ENCODE results near the gene ITGA11.

Gene ITGA11

DNA sequence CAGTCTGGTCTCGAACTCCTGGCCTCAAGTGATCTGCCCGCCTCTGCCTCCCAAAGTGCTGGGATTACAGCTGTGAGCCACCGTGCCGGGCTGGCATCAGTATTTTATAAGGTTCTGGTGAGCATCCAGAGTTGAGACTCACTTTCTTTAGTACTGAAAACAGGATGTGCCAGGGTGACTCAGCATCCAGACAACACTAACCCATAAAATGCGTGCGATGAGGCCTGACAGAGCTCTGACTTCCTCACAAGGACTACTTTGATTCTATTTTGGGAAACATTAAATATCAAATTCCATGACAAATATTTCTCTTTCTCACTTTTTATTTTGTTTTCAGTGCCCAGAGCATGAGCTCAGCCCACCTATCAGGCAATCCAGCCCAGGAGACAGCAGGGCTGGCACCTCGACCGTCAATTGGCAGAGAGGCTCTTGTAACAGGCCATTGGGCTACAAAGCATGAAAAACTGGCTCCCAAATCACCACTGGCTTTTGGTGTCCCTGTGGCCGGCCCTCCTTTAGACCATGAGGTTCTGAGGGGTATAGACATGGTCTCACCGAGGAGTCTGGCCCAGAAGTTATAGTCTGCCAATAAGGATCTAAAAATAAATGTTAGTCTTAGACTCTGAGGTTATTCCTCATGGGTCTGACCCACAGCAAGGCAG is 79.4 kb downstream of the ITGA11 start:
- DNase-seq (ENCODE audit: low read depth in 2 of 2): peak in 1 of 2 donors; percentile 14

DNA sequence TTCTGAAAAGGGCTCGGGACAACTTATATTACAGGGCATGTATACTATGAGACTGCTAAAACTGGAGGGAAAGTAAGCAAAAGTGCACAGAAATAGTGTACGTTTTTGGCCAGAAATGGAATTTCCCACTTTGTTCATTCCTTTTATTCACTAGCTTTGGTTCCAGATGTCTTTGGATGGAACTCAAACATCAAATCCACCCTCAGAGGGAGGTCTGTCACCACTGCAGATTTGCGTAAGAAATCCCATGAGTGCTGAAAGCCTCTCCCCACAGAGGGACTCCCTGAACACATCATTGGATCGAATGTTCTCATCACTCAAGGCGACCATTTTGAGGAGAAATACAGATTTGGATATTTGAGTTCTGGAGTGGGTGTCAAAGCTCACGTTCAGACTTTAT is 82.8 kb downstream of the ITGA11 start:
- DNase-seq (ENCODE audit: low read depth in 2 of 2): no peak

DNA sequence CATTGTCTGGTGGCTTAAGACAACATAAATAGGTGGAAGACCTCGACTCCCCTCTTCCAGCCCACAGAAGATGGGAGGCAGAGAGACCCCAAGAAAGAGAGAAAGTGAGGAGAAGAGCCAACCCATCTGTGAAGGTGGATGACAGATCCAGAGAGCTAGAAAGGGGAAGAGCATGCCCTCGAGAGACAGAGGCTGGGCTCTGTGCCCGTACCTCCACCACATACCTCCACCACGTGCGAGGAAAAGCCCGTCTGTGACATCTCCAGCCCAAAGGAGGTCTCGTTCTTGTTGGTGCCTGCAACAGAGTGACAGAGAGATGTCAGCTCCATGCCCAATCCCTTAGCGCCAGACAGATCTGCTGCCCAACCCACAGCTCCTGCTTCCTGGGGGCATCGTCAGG is 83.4 kb downstream of the ITGA11 start:
- no peak for DNase-seq (ENCODE audit: low read depth in 2 of 2)

DNA sequence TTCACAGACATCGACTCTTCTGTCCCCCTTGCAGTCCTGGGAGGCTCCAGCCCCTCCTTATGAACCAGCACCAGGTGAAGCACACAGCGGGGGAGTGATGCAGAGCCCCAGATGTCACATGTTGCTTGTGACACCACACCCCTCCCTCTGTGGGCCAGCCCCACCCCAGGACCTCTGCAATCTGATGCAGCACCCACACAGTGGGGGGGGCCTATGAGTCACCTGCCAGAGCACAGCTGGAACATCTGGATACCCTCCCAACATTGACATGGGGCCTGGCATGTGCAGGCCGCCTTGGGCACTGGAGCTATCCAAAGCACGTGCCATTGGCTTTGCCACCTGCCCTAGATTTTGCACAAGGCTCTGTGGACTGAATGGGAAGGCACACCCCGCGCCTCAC is 83.9 kb downstream of the ITGA11 start:
- DNase-seq (ENCODE audit: low read depth in 2 of 2): no peak

DNA sequence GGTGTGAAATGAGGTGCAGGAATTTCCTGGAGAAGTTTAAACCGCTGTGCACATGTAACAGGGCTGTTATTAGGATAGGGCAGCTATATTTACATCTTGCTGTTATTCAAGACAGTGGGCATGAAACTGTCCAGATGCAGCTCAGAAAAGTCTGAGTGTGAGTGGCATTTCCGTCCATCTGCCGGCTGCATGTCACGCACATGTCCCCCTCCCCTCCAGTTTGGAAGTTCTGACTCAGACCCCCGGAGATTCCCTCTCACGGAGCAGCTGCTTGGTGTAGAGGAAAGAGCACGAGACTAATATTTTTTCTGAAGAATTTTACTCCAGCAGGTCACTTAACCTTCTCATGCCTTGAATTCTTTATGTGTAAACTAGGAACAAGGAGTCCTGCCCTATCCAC is 84.6 kb downstream of the ITGA11 start:
- no peak for DNase-seq (ENCODE audit: low read depth in 2 of 2)

DNA sequence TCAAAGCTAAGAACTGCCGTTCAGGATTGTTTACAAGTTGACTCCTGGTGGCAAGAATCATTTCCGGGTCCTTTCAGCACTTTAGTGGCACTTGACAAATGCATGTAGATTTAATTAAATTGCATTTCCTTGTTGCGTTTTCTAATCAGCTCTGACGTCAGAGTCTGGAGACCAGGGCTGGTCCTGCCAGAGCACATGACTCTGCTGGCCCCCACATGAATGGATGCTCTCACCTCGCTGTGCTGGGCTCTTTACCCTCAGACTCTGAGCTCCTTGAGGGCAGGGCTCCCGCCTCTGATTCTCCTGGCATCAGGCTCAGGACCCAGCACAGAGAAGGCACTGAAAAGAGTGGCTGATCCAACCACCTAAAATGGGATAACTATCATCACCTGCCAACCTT is 85.0 kb downstream of the ITGA11 start:
- DNase-seq (ENCODE audit: low read depth in 2 of 2): no peak

DNA sequence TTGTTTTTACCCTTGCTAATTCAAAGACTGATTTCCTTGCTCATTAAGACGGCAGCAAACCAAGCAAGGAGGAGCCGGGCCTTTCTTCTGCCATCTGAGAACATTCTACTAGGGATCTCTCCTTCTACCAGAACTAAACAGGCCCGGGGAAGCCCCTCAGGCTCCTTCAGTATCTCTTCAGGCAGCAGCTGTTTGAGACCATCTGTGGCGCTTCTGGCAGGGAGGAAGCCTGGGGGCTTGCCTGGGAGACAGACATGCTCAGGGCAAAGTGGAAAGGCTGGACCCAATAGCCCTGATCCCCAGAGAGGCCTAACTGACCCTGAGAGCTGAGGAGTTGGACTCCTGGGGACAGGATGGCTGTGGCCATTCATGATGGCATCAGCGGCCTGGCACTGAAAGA is 86.5 kb downstream of the ITGA11 start:
- DNase-seq (ENCODE audit: low read depth in 2 of 2): no peak

DNA sequence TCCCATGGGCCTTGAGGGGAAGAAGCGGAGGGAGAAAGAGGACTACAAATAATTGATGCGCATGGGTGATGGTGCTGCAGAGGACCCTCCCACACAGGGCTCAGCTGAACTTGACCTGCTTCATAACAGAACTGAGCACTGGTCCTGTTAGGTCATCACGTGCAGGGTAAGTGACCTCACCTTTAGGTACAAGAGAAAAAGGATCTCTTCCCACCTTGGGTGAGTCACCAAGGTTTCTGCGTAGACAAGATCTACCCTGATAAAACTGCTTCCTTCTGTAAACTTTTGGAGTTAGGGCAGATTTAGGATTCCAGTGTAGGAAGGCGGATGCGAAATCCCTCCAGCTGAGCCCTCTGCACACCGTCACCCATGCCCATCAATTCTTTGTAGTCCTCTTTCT is 87.4 kb downstream of the ITGA11 start:
- no peak for DNase-seq (ENCODE audit: low read depth in 2 of 2)

DNA sequence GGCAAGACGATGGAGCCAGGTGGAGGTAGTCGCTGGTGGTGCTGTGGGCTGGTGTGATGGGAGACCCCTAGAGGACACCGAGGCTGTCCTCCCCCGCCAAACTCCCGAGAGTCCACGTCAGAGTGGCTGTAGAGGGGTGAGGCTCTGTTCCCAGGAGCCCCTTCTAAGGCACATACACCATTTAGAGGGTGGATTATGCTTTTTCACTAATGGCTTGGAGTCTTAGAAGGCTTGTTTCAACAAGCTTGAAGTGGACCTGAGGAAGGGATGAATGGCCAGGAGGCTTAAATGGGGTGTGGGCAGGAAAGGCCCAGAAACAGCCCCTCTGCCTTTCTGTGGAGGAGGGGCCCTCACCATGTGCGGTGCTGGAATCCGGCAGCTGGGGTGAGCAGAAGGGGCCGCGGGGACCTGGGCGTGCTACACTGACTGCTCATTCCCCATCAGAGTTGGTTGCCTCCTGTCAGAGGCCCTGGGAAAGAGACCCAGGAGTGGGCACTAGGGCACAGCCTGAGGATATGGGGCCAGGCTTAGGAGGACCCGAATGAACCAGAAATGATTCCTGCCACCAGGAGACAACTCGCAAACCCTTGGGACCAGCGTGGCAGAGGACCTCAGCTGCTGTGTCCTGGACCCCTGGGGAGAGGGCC is 88.3 kb downstream of the ITGA11 start:
- no peak for DNase-seq (ENCODE audit: low read depth in 2 of 2)

DNA sequence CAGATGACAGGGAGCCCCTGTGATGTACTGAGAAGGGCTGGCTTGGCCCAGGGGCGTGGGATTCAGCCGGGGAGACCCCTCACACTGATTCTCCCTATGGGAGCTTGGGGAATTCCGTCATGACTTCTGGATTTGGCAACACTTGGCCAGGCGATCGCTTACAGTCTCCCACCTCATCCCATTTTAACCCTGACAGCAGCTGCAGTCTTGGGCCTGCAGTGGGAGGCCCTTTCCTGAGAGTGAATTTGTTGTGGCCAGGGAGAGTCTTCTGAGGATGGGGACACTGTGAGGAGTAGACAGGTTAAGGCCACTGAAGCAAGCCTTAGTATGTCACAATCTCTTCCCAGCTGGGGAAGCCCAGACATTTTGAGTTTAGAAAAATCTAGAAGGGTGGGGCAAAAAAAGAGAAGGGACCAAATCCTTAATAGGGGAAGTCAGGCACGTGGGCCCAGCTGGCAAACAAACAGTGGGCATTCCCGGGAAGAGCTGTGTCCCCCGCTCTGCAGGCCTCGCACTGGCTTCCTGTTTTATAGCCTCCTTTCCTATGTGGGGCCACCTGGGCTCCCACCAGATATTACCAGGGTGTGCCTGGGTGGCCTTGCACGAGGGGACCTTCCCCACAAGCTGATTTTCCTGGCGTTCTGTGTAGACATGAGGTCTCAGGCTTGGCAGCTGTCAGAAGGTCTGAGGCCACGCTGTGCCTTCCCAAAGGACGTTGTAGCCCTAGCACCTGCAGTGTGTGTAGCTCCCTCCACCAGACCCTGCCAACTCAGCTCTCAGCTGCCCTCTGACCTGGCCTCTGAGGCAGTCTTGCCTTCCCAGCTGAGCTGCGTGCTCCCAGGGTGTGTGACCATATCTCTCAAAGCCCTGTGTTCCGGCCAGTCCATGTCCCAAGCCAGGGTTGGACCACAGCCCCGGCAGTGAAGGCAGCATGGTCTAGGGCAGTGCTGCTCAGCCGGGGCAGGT is 89.9 kb downstream of the ITGA11 start:
- no peak for DNase-seq (ENCODE audit: low read depth in 2 of 2)

DNA sequence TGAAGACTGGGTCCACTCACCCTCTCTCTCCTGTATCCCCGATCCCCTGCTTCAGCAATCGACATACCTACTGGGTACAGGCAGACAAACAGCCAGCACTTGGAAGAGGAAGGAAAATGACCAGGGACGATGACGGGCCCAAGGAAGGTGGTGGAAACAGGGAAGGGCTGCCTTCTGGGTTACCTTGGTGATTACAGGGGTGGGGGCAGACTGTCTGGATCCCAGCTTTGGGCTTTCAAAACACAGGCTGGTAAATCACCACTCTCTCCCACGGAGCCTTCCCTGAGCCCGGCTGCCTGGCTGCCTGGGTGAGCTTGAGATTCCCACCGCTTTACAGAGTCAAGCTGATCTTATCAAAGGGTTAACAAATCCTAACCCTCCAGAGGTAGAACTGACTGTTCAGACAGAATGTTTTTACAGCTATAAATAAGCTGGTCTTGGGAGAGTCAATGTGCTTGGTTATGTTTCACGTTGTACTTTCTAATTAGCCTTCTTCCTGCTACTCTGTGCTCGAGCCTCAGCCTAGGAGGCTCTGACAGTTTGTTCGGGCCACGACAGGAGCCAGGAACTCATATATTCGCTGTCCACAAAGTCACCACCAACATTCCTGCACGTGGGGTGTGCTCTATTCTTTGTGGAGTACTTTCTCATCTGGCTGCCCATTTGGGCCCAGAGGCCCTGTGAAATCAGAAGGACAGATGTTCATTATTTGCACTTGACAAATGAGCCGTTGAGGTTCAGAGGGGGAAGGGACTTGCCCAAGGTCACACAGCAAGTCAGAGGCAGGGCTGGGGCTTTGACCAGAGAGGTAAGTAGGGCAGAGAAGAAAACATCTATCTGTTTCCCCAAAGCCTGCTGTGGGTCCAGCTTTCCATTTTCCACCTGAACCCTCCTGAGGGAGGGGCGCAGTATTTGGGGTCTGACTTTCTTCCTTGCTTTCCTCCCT is 91.0 kb downstream of the ITGA11 start:
- no peak for DNase-seq (ENCODE audit: low read depth in 2 of 2)

DNA sequence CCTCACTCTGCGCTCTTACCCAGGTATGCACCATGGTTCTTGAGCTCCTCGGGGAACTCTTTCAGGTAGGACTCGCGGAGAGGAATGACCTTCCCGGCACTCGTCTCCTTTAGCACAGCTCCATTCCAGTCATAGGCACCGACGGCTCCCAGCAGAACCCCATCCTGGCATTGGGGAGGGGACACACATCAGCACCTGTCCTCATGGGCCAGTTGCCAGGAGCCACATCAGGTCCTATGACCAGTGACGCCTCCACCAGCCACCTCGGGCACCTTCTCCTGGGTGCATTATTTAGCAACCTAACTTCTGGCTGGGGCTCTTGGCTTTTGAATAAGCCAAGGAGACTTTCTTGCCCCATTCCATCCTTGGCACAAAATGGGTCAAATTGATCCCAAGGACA is 92.5 kb downstream of the ITGA11 start:
- DNase-seq (ENCODE audit: low read depth in 2 of 2): no peak

DNA sequence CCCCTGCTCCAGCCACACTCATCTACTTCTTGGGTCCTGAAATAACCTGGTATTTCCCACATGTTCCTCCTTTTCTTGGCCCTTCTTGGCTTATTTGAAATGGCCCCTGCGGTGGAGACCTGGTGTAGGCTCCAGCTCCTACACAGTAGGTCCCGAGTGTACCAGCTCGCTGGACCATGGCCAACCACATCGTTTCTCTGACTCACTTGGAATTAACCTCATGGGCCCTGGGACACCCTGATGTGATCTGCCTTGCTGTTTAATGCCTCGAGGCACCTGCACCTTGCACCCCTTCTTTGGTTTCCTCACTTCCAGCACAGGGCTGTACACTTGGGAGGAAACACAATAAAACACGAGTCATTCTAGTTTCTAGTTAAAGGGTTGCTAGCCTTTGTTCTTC is 94.1 kb downstream of the ITGA11 start:
- no peak for DNase-seq (ENCODE audit: low read depth in 2 of 2)

DNA sequence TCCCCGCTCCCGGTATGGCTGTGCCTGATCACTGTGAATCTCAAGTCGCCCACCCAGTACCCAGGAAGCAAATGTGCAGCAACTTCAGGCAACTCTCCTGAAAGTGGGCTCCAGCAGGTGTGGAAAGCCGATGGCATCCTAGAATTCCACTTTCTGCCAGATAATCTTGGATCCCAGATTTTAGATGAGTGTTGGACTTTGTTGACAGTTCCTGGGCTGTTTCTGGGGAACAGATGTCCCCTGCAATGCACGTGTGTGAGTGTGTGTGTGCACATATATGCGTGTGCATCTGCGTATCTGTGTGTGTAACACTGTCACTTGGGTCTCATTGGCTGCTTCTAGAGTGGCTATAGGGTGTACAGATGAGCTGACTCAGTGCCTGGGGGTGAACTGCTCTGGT is 95.4 kb downstream of the ITGA11 start:
- DNase-seq (ENCODE audit: low read depth in 2 of 2): no peak

DNA sequence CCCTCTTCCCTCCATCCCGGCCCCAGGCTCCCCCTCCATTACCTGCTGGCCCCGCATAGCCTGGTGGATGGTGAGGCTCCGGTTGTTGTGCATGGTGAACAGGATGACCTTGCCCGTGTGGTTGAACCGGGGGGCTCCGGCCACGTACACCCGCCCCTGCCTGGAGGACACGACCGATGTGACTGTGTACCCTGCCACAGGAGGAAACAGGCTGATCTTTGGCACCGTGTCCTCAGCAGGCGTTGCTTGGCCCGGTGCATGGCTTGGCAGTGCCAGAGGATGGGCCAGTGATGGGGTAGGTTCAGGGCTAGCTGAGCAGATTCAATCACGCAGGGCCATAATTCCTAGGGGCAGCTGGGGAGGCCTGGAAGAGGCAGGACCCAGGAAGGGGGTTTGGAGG is 96.3 kb downstream of the ITGA11 start:
- DNase-seq (ENCODE audit: low read depth in 2 of 2): no peak

DNA sequence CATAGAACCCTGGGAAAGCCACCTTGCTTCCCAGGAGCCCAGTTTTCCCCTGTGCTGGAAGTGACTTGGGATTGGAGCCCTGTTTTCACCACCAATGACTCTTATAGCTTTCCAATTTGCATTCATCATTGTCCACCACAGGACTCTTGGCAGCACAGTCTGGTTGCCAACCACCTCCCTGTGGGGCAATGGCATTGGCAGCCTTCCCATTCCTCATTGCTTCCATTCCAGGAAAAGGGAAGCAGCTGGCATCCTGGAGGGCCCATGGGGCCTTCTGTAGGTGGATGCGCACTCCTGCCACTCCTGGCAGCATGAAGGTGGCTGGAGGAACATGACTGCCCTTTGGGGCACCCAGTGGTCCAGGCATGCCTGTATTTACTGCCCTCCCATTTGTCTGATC is 96.7 kb downstream of the ITGA11 start:
- DNase-seq (ENCODE audit: low read depth in 2 of 2): no peak

DNA sequence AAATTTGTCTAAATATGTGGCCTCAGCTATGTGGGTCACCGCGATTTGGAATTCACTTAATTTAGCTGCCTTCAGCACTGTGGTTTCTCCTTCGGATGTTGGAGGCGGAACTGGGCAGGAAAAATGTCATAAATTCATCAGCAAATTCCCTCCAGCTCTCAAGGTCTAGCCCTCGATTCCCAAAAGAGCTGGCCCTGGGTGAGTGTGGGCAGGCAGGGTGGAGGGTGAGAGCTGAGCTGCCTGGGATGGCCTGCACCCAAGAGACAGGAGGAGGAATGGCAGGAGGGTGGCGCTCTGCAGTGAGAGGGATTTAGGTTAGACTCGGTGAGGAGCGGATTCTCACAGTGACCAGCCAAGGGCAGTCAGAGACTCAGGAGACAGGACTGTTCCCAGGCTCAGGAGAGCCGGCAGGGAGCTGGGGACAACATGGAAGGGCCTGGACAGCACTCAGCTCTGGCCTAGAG is 97.3 kb downstream of the ITGA11 start:
- no peak for DNase-seq (ENCODE audit: low read depth in 2 of 2)

DNA sequence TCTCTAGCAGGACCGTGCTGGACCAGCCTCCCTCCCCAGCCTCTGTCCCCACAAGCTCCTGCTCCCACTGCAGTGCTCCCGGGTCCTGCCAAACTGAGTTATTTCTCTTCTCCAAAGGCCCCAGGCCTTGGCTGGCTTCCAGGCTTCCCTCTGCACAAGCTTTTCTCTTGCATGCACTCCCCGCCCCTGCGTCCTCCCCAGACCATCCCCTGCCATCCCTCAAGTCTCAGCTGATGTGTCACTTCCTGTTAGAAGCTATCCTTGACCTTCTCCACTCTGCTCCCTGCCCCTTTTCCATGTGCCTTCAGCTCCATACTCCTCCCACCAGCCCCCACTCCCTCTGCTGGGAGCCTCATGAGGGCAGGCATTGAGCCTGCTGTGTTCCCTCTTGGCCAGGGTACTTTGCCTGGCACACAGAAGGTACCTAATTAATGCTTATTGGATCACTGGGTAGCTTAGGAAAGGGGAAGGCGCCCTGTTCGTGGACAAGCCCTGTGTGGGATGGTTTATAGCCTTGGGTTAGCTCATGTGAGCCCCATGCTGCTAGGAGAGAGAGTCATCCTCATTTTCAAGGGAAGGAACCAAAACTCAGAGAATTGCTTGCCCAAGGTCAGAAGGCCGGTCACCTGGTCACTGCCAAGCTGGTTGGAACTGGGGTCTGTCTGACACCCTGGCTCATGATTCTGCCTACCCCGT is 98.0 kb downstream of the ITGA11 start:
- no peak for DNase-seq (ENCODE audit: low read depth in 2 of 2)

DNA sequence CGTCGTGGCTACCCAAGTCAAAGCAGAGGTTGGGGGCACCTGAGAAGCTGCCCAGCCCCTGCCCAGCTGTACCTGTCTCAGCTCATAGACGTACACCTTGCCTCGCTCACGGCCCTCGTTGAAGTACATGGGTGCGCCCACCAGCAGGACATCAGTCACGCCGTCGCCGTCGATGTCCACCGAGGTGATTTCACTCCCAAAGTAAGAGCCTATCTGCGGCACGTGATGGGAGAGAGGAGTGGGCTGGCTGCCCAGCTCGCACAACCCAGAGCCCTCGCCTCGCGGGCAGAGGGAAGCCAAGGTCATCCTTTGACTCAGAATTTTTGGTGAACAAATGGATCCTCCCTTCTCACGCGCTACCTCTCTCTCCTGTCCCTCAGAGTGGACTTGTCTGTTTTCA is 99.7 kb downstream of the ITGA11 start:
- no peak for DNase-seq (ENCODE audit: low read depth in 2 of 2)

DNA sequence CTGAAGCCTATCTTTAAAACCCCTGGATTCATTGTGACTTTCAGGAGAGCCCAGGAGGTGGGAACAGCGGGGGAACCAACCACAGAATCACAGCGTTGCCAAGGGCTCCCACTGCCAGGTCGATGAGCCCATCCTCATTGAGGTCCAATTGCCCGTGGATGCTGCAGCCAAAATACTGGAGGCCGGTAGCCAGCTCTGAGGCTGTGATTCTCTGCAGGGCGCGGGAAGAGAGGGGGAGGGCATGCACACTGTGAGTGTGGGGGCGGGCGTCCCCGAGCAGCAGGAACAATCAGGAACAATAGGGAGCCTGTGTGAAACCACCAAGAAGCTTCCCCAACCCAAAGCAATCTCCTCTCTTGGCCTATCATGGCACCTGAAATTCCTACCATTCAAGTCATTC is 101.1 kb downstream of the ITGA11 start:
- no peak for DNase-seq (ENCODE audit: low read depth in 2 of 2)

DNA sequence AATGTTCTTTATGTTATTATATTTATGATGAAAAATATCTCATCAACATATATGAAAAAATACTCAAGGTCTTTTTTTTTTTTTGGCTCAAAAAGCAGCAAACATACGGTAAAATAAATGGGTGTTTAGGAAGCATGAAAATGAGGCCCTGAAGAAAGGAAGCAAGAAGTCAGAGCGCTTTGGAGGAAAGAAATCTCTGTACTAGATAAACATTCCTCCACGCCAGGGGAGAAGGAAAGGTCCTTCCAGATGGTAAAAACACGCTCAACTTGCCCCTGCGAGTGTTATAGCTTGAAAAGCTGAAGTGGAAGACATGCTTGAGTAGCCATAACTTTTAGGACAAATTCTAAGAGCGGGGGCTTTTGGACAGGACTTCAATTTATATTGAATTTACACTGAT is 101.5 kb downstream of the ITGA11 start:
- no peak for DNase-seq (ENCODE audit: low read depth in 2 of 2)
